Measurements from ENCODE around the gene DNMT1.

DNA sequence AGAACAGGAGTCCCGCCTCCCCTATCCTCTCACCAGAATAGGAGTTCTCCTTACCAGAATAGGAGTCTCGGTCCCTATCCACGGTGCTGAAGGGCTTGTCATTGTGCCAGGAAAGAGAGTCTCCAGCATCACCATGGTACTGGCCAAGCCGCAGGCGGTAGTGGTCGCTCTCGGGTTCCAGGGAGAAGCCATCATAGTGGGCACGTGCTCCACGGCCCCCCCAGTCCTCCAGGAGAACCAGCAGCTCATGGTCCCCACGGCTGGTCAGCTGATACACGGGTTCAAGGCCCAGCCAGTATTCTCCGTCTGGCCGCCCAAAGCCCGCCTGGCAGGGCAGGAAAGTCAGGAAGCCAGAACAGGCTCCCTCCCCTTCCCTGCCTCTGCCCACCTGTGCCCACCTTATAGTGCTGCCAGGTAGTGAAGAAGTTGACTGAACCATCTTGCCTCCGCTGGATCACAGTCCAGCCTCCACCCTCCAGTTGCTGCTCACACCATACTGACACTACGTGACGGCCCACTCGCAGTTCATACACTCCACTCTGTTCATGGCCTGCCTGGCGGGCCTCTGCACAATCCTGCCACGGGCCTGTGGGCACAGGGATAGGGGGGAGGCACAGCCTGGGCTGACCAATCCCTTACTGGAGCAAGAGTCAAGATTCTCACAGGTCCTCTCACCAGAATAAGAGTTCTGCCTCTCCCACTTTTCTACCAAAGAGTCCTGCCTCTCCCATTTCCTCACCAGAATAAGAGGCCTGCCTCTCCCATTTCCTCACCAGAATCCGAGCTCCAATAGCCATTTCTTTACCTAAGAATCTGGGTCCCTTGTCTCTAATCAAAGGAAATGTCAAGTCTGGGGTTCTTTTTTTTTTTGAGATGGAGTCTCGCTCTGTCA, 101.2 kb downstream of the DNMT1 start:
- TF ChIP-seq CTCF (conservative IDR thresholded peaks at IDR 0.05; ENCODE audit: low read depth, low read length): no peak
- TF ChIP-seq EZH2 (IDR thresholded peaks at IDR 0.05; ENCODE audit: borderline replicate concordance, low read depth, low read length, poor library complexity, severe bottlenecking): no peak

Measured in A673 (cell line).